ENCODE data around the gene MAPK11. TPM values are rescaled to one million over a fixed set of nuclear protein-coding genes. Genes with fewer than 3 reads are reported as not detected.

The MAPK11 gene
- total RNA-seq, 1 donor from 2014 or later: 26.1 TPM

DNA sequence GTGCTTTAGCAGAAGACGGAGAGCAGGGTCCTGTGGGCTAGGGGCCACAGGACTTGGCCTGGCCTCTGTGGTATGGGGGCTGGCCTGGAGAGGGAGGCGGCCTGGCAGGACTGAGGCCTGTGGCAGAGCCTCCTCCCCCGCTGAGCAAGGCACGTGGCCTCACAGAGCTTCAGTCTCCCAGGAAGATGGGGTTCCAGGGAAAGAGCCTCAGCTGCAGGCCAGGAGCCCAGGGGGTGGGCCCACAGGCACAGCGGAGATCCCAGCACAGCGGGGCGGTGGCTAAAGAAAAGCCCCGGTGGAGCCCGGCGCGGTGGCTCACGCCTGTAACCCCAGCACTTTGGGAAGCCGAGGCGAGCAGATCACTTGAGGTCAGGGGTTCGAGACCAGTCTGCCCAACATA is 10.9 kb downstream of the MAPK11 start:
- TF ChIP-seq, protein P1, sequence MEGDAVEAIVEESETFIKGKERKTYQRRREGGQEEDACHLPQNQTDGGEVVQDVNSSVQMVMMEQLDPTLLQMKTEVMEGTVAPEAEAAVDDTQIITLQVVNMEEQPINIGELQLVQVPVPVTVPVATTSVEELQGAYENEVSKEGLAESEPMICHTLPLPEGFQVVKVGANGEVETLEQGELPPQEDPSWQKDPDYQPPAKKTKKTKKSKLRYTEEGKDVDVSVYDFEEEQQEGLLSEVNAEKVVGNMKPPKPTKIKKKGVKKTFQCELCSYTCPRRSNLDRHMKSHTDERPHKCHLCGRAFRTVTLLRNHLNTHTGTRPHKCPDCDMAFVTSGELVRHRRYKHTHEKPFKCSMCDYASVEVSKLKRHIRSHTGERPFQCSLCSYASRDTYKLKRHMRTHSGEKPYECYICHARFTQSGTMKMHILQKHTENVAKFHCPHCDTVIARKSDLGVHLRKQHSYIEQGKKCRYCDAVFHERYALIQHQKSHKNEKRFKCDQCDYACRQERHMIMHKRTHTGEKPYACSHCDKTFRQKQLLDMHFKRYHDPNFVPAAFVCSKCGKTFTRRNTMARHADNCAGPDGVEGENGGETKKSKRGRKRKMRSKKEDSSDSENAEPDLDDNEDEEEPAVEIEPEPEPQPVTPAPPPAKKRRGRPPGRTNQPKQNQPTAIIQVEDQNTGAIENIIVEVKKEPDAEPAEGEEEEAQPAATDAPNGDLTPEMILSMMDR (IDR thresholded peaks at IDR 0.05): no peak
- DNase-seq (no peak), ATAC-seq (no peak)
- no peaks in the 10 kb centered on the region for H3K36me3 ChIP-seq
- peaks cover 12% of the 10 kb centered on the region for H3K4me1 ChIP-seq
- no peaks in the 10 kb centered on the region for H3K9me3 ChIP-seq
- no peak overlapping the region for H3K27ac ChIP-seq
- no peak overlapping the region for H3K4me3 ChIP-seq
- intact Hi-C loops (cut with DNase I): no loop called here
- H3K27me3 ChIP-seq: peaks cover 15% of the 10 kb centered on the region

DNA sequence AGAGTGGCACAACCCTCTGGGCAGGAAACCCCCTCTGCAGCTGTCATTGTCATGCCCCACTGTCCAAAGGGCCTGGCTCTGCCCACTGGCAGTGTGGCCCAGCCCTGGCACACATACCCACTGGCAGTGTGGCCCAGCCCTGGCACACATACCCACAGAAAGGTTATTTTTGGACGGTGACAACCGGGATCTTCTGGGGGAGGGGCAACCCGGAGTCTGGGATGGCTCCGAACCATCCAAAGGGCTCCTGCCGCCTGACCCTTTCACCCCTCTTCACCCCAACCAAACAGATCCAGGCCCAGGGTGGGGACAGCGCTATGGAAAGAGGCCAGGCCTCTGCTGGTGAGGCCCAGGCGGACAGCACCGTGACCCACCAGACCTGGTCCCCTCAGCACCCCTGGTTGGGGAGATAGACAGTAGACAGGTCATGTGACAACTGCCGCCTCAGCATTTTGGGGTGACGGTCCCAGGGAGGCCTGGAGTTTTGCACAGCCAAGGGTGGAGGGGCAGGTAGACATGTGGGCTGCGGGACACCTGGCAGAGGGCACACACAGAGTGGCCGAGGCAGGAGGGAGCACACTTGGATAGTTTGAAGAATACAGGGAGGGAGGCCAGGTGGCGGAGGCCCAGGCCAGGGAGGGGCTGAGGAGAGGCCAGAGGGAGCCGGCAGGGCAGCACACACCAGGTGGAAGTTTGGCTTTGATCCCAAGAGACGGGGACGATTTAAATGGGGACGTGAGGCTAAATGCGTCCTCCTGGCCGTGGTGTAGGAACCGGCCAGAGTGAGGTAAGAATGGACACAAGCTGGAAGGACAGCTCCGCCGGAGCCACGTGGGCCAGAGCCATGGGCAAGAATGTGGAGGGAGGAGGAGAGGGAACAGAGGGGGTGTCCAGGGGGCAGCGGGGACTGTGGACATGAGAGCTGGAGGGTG is 11.6 kb downstream of the MAPK11 start:
- ATAC-seq (no peak), DNase-seq (no peak)
- no peak overlapping the region for H3K27ac ChIP-seq
- H3K36me3 ChIP-seq: no peaks in the 10 kb centered on the region
- peaks cover 12% of the 10 kb centered on the region for H3K4me1 ChIP-seq
- TF ChIP-seq, protein P1 (IDR thresholded peaks at IDR 0.05): no peak
- H3K27me3 ChIP-seq: peaks cover 15% of the 10 kb centered on the region
- no peak overlapping the region for H3K4me3 ChIP-seq
- H3K9me3 ChIP-seq: no peaks in the 10 kb centered on the region
- intact Hi-C loops (cut with DNase I): no loop called here

DNA sequence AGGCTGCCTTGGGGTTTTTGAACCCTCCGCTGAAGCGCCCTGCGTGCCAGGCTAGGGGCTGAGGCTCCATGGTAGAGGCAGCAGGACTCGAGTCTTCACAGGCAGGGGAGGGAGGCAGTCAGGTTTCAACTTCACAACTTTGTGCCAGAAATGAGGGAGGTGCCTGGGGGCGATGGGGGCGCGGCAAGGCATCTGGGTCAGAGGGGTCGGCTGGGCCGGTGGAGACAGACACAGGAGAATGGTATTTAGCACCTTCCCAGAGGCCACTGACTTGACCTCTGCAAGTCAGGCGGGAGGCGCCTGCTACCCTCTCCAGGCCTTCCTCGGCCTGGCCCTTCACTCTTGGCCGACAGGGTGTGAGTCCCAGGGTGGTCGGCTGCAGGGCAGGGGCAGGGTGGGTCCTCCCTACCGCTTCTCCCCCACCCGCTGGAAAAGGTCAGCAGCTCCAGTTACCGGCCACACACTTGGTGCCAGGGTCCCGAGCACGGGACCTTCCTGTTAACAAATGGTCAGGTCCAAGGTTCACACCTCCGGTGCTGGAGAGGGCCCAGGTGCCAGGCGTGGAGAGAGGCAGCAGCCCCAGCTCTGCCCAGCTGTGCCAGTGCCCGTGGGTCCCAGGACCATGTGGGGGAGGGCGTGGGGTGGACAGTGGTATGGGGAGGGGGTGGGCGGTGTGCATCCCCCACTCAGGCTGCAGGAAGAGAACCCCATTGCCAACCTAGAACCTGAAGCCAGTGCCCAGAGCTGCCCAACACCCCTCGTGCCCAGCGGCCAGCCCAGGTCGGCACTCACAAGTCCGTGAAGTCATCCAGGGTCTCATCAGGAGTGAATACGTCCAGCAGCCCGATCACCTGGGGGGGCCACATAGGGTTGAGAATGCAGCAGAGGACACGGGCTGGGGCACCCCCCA is 12.5 kb downstream of the MAPK11 start:
- intact Hi-C loops (cut with DNase I): no loop called here
- DNase-seq: no peak
- H3K9me3 ChIP-seq: no peaks in the 10 kb centered on the region
- H3K36me3 ChIP-seq: no peaks in the 10 kb centered on the region
- TF ChIP-seq, protein P1 (IDR thresholded peaks at IDR 0.05): no peak
- ATAC-seq: no peak
- peaks cover 10% of the 10 kb centered on the region for H3K27me3 ChIP-seq
- H3K4me3 ChIP-seq: no peak overlapping the region
- H3K4me1 ChIP-seq: peaks cover 12% of the 10 kb centered on the region
- H3K27ac ChIP-seq: no peak overlapping the region

DNA sequence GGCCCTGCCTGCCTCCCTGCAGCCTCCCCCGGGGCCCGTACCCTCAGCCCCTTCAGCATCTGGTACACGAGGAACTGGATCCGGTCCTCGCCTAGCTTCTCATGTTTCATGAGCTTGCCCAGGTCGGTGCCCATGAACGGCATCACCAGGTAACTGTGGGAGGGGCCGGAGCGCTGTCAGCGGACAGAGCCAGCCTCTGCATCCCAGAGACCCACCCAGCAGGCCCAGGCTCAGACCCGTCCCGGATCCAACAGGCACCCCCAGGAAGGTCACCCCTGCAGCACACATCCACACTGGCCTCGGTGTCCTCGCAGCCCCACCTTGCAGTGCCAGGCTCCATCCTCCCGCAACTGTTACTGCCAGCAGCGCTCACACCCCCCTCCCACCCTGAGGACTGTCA is 13.1 kb downstream of the MAPK11 start:
- Histone ChIP-seq H3K9me3 (no peaks in the 10 kb centered on the region), H3K4me3 (no peak overlapping the region), H3K27ac (no peak overlapping the region), H3K27me3 (peaks cover 4% of the 10 kb centered on the region), H3K4me1 (peaks cover 10% of the 10 kb centered on the region), H3K36me3 (no peaks in the 10 kb centered on the region)
- intact Hi-C loops (cut with DNase I): no loop called here
- DNase-seq (no peak), ATAC-seq (no peak)
- TF ChIP-seq, protein P1 (IDR thresholded peaks at IDR 0.05): no peak

DNA sequence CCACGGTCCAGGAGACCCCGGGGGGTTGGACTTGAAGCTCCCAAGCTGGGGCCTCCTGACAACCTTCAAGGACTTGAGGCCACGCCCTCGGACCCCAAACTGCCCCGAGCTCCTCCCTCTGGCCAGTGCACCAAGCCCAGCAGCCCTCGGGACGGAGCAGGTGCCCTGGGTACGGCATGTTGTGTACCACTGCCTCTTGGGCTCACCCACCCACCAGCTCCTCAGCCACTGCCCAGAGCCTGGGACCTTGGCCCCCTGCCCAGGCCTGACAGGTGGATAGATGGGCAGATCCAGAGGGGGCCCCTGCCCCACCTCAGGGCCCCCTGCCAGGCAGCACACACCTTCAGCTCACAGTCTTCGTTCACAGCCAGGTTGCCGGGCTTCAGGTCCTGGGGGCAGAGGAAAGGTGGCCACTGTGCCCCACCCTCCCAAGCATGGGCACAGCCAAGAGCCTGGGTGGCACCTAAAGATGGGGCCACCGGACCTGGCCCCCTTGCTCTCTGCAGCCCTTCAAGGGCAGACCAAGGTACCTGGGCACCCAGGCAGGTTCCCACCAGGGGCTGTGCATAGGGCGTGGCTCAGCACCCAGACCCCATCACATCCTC is 13.8 kb downstream of the MAPK11 start:
- H3K4me3 ChIP-seq: no peak overlapping the region
- H3K27me3 ChIP-seq: no peaks in the 10 kb centered on the region
- intact Hi-C loops (cut with DNase I): no loop called here
- H3K9me3 ChIP-seq: no peaks in the 10 kb centered on the region
- ATAC-seq: no peak
- DNase-seq: no peak
- TF ChIP-seq, protein P1 (IDR thresholded peaks at IDR 0.05): no peak
- H3K27ac ChIP-seq: no peak overlapping the region
- peaks cover 7% of the 10 kb centered on the region for H3K4me1 ChIP-seq
- no peaks in the 10 kb centered on the region for H3K36me3 ChIP-seq

Data from upper lobe of right lung (tissue), 1 donor.